Measurements from ENCODE around the gene SURF2. TPM values are rescaled to one million over a fixed set of nuclear protein-coding genes. Genes with fewer than 3 reads are reported as not detected.
A peak's percentile ranks its signal among the peaks of the same experiment; 100 is the strongest.
"Not testable (repeated sequence)": the region's sequence is repeated elsewhere in the genome, so short reads cannot be mapped to it uniquely, and the experiment has no call there.

The SURF2 gene
- total RNA-seq, 1 donor from 2014 or later = 20.0 TPM

- H4K20me1 ChIP-seq (ENCODE audit: insufficient read depth, low read length) = no peaks in the 10 kb centered on the region
- TF ChIP-seq, protein P1, sequence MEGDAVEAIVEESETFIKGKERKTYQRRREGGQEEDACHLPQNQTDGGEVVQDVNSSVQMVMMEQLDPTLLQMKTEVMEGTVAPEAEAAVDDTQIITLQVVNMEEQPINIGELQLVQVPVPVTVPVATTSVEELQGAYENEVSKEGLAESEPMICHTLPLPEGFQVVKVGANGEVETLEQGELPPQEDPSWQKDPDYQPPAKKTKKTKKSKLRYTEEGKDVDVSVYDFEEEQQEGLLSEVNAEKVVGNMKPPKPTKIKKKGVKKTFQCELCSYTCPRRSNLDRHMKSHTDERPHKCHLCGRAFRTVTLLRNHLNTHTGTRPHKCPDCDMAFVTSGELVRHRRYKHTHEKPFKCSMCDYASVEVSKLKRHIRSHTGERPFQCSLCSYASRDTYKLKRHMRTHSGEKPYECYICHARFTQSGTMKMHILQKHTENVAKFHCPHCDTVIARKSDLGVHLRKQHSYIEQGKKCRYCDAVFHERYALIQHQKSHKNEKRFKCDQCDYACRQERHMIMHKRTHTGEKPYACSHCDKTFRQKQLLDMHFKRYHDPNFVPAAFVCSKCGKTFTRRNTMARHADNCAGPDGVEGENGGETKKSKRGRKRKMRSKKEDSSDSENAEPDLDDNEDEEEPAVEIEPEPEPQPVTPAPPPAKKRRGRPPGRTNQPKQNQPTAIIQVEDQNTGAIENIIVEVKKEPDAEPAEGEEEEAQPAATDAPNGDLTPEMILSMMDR (IDR thresholded peaks at IDR 0.05; ENCODE audit: insufficient read depth, low read depth, low read length) = no peak
- TF ChIP-seq EZH2 (IDR thresholded peaks at IDR 0.05; ENCODE audit: insufficient read depth, low read length) = no peak
- no peaks in the 10 kb centered on the region for H3K4me1 Mint-ChIP-seq (ENCODE audit: low read depth, unreplicated experiment)
- no peaks in the 10 kb centered on the region for H3K4me1 ChIP-seq (ENCODE audit: insufficient read depth, low read length)
- no peak for FAIRE-seq
- H3K4me3 Mint-ChIP-seq (ENCODE audit: unreplicated experiment) = no peak overlapping the region
- H3K36me3 Mint-ChIP-seq (ENCODE audit: low read depth, unreplicated experiment) = peaks cover 15% of the 10 kb centered on the region
- H3K9ac ChIP-seq (ENCODE audit: low read length) = no peak overlapping the region
- no peak overlapping the region for H3K27ac Mint-ChIP-seq (ENCODE audit: unreplicated experiment)
- no peak overlapping the region for H2AFZ ChIP-seq (ENCODE audit: low read depth, low read length)
- peaks cover 14% of the 10 kb centered on the region for H3K9me3 Mint-ChIP-seq (ENCODE audit: unreplicated experiment)
- no peak for DNase-seq (ENCODE audit: low read depth)
- no peaks in the 10 kb centered on the region for H3K79me2 ChIP-seq (ENCODE audit: insufficient read depth, low read length)
- H3K27me3 ChIP-seq (ENCODE audit: insufficient read depth, low read length) = no peaks in the 10 kb centered on the region
- H3K27me3 Mint-ChIP-seq (ENCODE audit: low read depth, unreplicated experiment) = peaks cover 24% of the 10 kb centered on the region
- H3K4me2 ChIP-seq (ENCODE audit: low read length) = no peak overlapping the region
- H3K36me3 ChIP-seq (ENCODE audit: insufficient read depth, low read length) = no peaks in the 10 kb centered on the region
- no peak overlapping the region for H3K4me3 ChIP-seq (ENCODE audit: insufficient read depth, low read depth, low read length)
- H3K9me3 ChIP-seq (ENCODE audit: insufficient read depth, low read depth, low read length) = no peaks in the 10 kb centered on the region
- no peak overlapping the region for H3K27ac ChIP-seq (ENCODE audit: low read depth, low read length)
Measured at GRCh38 chr9:133323991-133324703, 32.2 kb upstream of the SURF2 start.

GRCh38 chr9:133327021-133327420, 29.3 kb upstream of the SURF2 start:
- FAIRE-seq; H3K4me1 Mint-ChIP-seq (ENCODE audit: low read depth, unreplicated experiment); H3K4me3 ChIP-seq (ENCODE audit: insufficient read depth, low read depth, low read length); H3K79me2 ChIP-seq (ENCODE audit: insufficient read depth, low read length); H3K4me1 ChIP-seq (ENCODE audit: insufficient read depth, low read length); H3K9ac ChIP-seq (ENCODE audit: low read length); H3K27ac Mint-ChIP-seq (ENCODE audit: unreplicated experiment); H3K4me3 Mint-ChIP-seq (ENCODE audit: unreplicated experiment); H3K27me3 ChIP-seq (ENCODE audit: insufficient read depth, low read length); DNase-seq (ENCODE audit: low read depth); H3K27ac ChIP-seq (ENCODE audit: low read depth, low read length); H3K4me2 ChIP-seq (ENCODE audit: low read length); H2AFZ ChIP-seq (ENCODE audit: low read depth, low read length); H3K9me3 ChIP-seq (ENCODE audit: insufficient read depth, low read depth, low read length); H3K36me3 ChIP-seq (ENCODE audit: insufficient read depth, low read length); H3K27me3 Mint-ChIP-seq (ENCODE audit: low read depth, unreplicated experiment): not testable (repeated sequence)
- peaks cover 18% of the 10 kb centered on the region for H4K20me1 ChIP-seq (ENCODE audit: insufficient read depth, low read length)
- H3K9me3 Mint-ChIP-seq (ENCODE audit: unreplicated experiment) = peaks cover 14% of the 10 kb centered on the region
- peaks cover 12% of the 10 kb centered on the region for H3K36me3 Mint-ChIP-seq (ENCODE audit: low read depth, unreplicated experiment)

GRCh38 chr9:133327834-133328484, 28.4 kb upstream of the SURF2 start:
- Mint-ChIP-seq H3K4me3 (ENCODE audit: unreplicated experiment) (no peak overlapping the region), H3K36me3 (ENCODE audit: low read depth, unreplicated experiment) (peaks cover 17% of the 10 kb centered on the region), H3K27me3 (ENCODE audit: low read depth, unreplicated experiment) (peaks cover 10% of the 10 kb centered on the region), H3K27ac (ENCODE audit: unreplicated experiment) (peak overlapping the region; percentile 21), H3K4me1 (ENCODE audit: low read depth, unreplicated experiment) (no peaks in the 10 kb centered on the region), H3K9me3 (ENCODE audit: unreplicated experiment) (peaks cover 14% of the 10 kb centered on the region)
- Histone ChIP-seq H3K9ac (ENCODE audit: low read length) (no peak overlapping the region), H2AFZ (ENCODE audit: low read depth, low read length) (no peak overlapping the region), H4K20me1 (ENCODE audit: insufficient read depth, low read length) (peaks cover 23% of the 10 kb centered on the region), H3K27me3 (ENCODE audit: insufficient read depth, low read length) (no peaks in the 10 kb centered on the region), H3K4me3 (ENCODE audit: insufficient read depth, low read depth, low read length) (no peak overlapping the region), H3K4me1 (ENCODE audit: insufficient read depth, low read length) (no peaks in the 10 kb centered on the region), H3K36me3 (ENCODE audit: insufficient read depth, low read length) (peaks cover 13% of the 10 kb centered on the region), H3K9me3 (ENCODE audit: insufficient read depth, low read depth, low read length) (no peaks in the 10 kb centered on the region), H3K79me2 (ENCODE audit: insufficient read depth, low read length) (peaks cover 3% of the 10 kb centered on the region), H3K27ac (ENCODE audit: low read depth, low read length) (no peak overlapping the region), H3K4me2 (ENCODE audit: low read length) (no peak overlapping the region)
- DNase-seq (ENCODE audit: low read depth) (no peak), FAIRE-seq (no peak)
- TF ChIP-seq, protein P1 (IDR thresholded peaks at IDR 0.05; ENCODE audit: insufficient read depth, low read depth, low read length) = no peak
- no peak for TF ChIP-seq EZH2 (IDR thresholded peaks at IDR 0.05; ENCODE audit: insufficient read depth, low read length)
